ENCODE data around the gene PINLYP.
A peak's percentile ranks its signal among the peaks of the same experiment; 100 is the strongest.

Gene PINLYP

GRCh38 chr19:43606569-43607229, 31.1 kb downstream of the PINLYP start:
- DNase-seq (ENCODE audit: low spot score): no peak

- DNase-seq (ENCODE audit: low spot score): no peak
Observed at GRCh38 chr19:43607238-43608205, 31.9 kb downstream of the PINLYP start.

- DNase-seq (ENCODE audit: low spot score): no peak
Observed at GRCh38 chr19:43609872-43610271, 34.3 kb downstream of the PINLYP start.

- no peak for DNase-seq (ENCODE audit: low spot score)
Observed at GRCh38 chr19:43610493-43610892, 34.9 kb downstream of the PINLYP start.

- no peak for DNase-seq (ENCODE audit: low spot score)
Observed at GRCh38 chr19:43611788-43612187, 36.2 kb downstream of the PINLYP start, which contains the start of gene SRRM5. TSS of gene SRRM5 (plus strand) at chr19:43612088. CDS start at chr19:43612122, 34 bp downstream.

DNA sequence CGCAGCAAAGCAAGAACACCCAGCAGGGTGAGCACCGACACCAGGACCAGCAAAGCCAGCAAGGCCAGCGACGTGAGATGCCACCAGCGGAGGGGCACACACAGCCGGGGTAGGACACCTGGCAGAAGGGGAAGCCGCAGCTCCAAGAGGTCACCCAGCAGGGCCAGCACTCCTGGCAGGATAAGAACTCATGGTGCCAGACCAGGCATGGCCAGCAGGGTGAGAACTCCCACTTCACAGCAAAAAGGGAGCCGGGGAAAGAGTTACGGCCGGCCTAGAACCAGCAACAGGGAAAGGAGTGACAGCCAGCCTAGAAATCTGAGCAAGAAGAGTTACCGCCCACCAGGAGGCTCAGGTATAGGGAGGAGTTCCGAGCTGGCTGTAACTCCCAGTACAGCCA, 36.8 kb downstream of the PINLYP start:
- DNase-seq (ENCODE audit: low spot score): no peak

- no peak for DNase-seq (ENCODE audit: low spot score)
Observed at GRCh38 chr19:43616306-43616705, 40.7 kb downstream of the PINLYP start.

DNA sequence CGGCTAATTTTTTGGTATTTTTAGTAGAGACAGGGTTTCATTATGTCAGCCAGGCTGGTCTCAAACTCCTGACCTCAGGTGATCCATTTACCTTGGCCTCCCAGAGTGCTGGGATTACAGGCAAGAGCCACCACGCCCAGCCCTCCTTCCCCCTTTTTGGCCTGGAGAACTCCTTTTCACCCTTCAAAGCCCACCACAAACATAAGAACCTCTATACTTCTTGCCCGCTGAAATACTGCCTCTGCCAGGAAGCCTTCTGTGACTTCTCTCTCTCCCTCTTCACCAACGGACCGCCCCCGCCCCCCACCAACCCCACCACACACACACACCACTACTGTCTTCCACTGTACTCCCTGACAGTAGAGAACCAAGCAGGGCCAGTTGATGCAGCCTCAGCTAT, 41.4 kb downstream of the PINLYP start:
- no peak for DNase-seq (ENCODE audit: low spot score)

- no peak for DNase-seq (ENCODE audit: low spot score)
Observed at GRCh38 chr19:43618921-43619261, 43.3 kb downstream of the PINLYP start.

- peak; percentile 95 for DNase-seq (ENCODE audit: low spot score)
Observed at GRCh38 chr19:43619262-43620060, 43.9 kb downstream of the PINLYP start, which contains the start of gene ZNF428. TSS of gene ZNF428 (minus strand) at chr19:43619629. CDS start at chr19:43614304, 5,325 bp downstream.

- DNase-seq (ENCODE audit: low spot score): no peak
Observed at GRCh38 chr19:43620061-43621001, 44.7 kb downstream of the PINLYP start.

GRCh38 chr19:43622070-43622469, 46.5 kb downstream of the PINLYP start:
- DNase-seq (ENCODE audit: low spot score): no peak

DNA sequence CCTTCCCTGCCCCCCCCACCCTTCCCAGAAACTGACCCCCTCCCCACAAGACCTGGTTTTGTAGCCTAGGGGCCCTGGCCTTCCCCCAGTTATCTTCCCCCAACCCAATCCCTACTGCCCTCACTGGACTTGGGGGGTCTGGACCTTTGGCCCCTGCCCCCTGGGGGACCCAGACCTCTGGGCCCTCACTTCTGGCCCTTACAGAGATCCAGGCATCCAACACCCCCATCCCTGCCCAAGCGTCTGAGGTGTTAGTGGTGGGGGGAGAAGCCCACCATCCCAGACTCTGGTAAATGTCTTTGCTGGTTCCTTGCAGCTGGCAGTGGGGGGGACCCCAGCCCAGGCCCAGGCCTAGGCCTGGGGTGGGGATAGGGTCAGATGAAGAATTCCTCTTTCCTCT, 47.4 kb downstream of the PINLYP start:
- DNase-seq (ENCODE audit: low spot score): no peak

- DNase-seq (ENCODE audit: low spot score): peak; percentile 69
Observed at GRCh38 chr19:43623889-43624670, 48.5 kb downstream of the PINLYP start.

DNA sequence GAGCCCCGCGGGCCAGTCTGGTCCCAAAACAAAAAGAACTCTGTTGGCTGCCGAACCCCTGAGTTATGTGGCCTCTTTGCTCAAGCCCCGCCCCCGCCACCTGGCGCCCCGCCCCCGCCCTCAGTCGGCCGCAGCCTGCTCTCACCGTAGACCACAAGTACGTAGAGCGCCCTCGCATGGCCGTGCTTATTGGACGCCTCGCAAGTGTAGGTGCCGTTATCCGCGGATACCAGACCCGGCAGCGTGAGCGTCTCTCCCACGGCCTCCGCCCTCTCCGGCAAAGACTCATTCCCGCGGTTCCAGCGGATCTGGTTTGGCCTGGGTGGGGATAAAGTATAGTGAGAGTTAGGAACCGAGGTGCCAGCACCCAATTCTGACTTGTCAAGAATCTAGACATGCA, 49.3 kb downstream of the PINLYP start:
- DNase-seq (ENCODE audit: low spot score): peak; percentile 86

- DNase-seq (ENCODE audit: low spot score): peak; percentile 66
Observed at GRCh38 chr19:43625918-43626579, 50.4 kb downstream of the PINLYP start.

DNA sequence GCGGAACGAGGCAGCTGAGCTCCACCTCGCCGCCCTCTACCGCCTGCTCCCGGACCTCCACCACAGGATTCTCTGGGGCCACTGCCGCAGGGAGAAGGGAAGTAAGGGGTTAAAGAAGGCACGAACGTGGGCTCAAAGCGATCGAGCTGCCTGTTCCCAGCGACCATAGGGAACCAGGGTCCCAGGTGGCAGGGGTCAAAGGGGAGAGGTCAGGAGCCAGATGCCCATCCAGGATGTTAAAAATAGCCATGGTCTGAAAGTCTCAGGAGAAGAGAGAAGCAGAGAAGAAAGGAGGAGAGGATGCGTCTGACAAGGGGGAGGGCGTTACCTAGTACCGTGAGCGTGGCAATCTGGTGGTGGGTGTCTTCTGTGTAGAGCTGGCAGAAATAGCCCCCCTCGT, 51.2 kb downstream of the PINLYP start:
- no peak for DNase-seq (ENCODE audit: low spot score)

GRCh38 chr19:43628646-43629326, 53.2 kb downstream of the PINLYP start:
- DNase-seq (ENCODE audit: low spot score): no peak

- DNase-seq (ENCODE audit: low spot score): no peak
Observed at GRCh38 chr19:43631491-43631890, 55.9 kb downstream of the PINLYP start.
